Epithelial cell of proximal tubule (primary cell): ENCODE measurements around the gene DAPK1. TPM values are rescaled to one million over a fixed set of nuclear protein-coding genes. Genes with fewer than 3 reads are reported as not detected.

ENCODE experiments used
- DNase-seq: peaks from one replicate; pipeline ENCODE4 v3.0.0-alpha.2; 2011; ENCODE audit warnings: low read depth
- H3K4me3 ChIP-seq: 2 replicates; pipeline ENCODE4 v1.5.1; 2011; ENCODE audit warnings: low read depth, mild to moderate bottlenecking, low read length
- total RNA-seq: library from RNA; depleted of rRNA; stranded (reverse); fragments of >200 nt; gene quantifications from 2 replicates; pipeline ENCODE4 v1.2.3, GENCODE V29; 2015
- TF ChIP-seq, protein P1 (sequence below): conservative IDR thresholded peaks from 2 replicates; pipeline ENCODE4 v1.5.1; 2012; ENCODE audit warnings: low read depth, mild to moderate bottlenecking, low read length

DAPK1 gene
- total RNA-seq, 1 donor from 2014 or later = 46.3 TPM

- no peak overlapping the region for H3K4me3 ChIP-seq
- no peak for DNase-seq
- TF ChIP-seq, protein P1, sequence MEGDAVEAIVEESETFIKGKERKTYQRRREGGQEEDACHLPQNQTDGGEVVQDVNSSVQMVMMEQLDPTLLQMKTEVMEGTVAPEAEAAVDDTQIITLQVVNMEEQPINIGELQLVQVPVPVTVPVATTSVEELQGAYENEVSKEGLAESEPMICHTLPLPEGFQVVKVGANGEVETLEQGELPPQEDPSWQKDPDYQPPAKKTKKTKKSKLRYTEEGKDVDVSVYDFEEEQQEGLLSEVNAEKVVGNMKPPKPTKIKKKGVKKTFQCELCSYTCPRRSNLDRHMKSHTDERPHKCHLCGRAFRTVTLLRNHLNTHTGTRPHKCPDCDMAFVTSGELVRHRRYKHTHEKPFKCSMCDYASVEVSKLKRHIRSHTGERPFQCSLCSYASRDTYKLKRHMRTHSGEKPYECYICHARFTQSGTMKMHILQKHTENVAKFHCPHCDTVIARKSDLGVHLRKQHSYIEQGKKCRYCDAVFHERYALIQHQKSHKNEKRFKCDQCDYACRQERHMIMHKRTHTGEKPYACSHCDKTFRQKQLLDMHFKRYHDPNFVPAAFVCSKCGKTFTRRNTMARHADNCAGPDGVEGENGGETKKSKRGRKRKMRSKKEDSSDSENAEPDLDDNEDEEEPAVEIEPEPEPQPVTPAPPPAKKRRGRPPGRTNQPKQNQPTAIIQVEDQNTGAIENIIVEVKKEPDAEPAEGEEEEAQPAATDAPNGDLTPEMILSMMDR = no peak
Measured at GRCh38 chr9:87732756-87733155, 235.1 kb downstream of the DAPK1 start.

DNA sequence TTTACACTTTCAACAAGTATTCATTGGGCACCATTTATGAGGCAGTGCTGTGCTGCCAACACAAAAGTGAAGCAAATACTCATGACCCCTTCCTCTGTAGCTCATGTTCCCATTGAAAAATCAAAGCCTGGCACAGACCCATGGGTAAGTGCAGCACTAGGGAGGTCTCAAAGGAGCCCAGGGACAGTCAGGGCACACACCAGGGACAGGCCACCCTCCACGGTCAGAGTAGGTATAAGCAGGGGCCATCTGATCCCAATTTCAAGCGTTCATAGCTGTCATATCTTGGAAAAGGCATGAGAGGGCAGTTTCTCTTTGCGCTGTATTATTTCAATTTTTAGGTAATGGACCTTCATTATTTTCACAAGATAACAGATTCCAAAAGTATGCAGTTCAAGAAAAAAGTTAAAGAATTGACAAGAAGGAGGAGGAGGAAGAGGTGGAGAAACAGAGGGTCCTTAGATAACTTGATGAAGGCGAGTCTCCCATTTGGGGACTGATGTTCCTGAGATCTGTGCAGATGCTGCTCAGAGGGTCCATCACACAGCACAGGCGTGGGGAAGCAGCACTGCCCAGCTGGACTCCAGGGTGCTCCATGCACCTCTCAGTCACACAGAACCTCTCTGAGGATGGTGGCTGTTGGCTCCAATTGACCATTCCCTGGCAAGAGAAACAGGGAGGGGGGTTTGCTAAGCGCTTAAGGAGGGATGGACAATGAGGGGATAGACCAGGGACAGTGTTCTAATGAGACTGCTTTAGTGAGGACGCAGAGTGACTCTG, 235.8 kb downstream of the DAPK1 start:
- no peak overlapping the region for H3K4me3 ChIP-seq
- no peak for DNase-seq
- TF ChIP-seq, protein P1 = no peak

- no peak overlapping the region for H3K4me3 ChIP-seq
- TF ChIP-seq, protein P1 = no peak
- no peak for DNase-seq
Measured at GRCh38 chr9:87734106-87734505, 236.4 kb downstream of the DAPK1 start.

GRCh38 chr9:87739546-87739945, 241.9 kb downstream of the DAPK1 start:
- TF ChIP-seq, protein P1 = no peak
- H3K4me3 ChIP-seq = no peak overlapping the region

DNA sequence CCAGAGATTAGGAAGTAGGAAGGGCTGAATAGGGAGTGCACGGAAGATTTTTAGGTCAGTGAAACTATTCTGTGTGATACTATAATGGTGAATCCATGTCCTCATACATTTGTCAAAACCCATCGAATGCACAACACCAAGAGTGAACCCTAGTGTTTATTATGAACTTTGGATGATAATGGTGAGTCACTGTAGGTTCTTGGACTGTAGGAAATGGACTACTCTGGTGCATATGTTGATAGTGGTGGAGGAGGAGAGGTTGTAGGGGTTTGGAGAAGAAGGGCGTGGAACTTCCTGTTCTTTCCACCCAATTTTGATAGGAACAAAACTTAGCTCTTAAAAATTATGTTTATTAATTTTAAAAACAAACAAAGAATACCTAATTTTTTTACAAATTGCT, 242.5 kb downstream of the DAPK1 start:
- TF ChIP-seq, protein P1 = no peak
- DNase-seq = no peak
- no peak overlapping the region for H3K4me3 ChIP-seq

More at GRCh38 chr9:87739546-87739945, 241.9 kb downstream of the DAPK1 start:
- DNase-seq = no peak

DNA sequence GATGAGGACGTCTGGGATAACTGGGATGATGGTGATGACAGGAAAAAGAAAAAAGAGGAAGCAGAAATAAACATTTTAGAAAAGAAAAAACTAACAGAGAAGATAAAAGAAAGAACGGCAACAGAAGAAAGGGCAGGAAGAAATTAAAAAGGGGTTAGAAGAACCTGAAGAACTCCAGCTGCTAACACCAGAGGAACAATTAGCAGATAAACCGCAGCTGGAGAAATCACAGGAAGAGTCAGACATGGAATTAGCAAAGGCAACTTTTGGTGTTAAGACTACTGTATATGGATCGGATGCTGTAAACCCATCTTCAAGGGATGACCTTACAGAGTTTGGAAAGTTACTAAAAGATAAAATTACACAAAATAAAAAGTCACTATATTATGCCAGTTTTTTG, 243.7 kb downstream of the DAPK1 start:
- DNase-seq = no peak
- no peak overlapping the region for H3K4me3 ChIP-seq
- TF ChIP-seq, protein P1 = no peak

- TF ChIP-seq, protein P1 = no peak
- DNase-seq = no peak
- H3K4me3 ChIP-seq = no peak overlapping the region
Measured at GRCh38 chr9:87741891-87742290, 244.2 kb downstream of the DAPK1 start.
